Activated CD4-positive, alpha-beta T cell treated with anti-CD3 and anti-CD28 coated beads, Interleukin-2, Interleukin-4, amounts not matched to agents 100 ng/mL and 50 ng/mL, durations not matched to agents 16 hours and 8 hours (primary cell): ENCODE measurements around the gene SLC35F3.
"Not testable (repeated sequence)": the region's sequence is repeated elsewhere in the genome, so short reads cannot be mapped to it uniquely, and the experiment has no call there.

Source experiments
- DNase-seq: peaks from one replicate; pipeline ENCODE4 v3.0.0-alpha.2; 2020; ENCODE audit warnings: low spot score

Gene SLC35F3

DNA sequence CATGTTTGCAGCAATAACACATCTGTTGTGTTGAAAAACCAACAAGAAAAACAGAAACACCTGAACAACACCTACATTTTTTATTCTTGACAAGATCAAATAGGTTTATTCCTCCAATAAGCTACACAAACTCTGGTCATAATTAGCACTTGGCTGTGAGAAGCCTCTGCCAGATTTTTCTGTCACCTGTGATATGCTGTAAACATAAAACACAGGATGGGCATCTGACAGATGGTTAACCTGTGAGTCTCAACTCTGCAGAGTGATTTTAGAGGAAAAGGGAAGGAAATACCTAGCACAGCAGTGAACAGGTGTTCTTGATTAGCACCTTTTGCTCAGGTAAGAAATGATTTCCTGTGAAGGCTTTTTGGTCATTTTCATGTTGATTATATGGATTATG lies 293.4 kb downstream of the SLC35F3 start:
- no peak for DNase-seq

DNA sequence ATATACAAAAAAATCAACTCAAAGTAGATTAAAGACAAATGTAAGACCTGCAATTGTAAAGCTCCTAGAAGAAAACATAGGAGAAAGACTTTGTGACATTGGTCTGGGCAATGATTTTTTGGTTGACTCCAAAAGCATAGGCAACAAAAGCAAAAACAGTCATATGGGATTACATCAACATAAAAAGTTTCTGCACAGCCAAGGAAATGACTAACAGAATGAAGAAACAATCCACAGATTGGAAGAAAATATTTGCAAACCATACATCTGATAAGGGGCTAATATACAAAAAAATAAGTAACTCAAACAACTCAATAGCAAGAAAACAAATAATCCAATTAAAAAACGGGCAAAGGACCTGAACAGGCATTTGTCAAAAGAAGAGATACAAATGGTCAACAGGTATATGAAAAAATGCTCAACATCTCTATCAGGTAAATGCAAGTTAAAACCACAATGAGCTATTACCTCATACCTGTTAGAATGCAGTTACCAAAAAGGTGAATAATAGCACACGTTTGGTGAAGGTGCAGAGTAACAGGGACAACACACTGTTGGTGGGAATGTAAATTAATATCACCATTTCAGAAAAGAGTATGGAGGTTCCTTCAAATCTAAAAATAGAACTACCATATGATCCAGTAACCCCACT lies 295.1 kb downstream of the SLC35F3 start:
- DNase-seq = no peak

DNA sequence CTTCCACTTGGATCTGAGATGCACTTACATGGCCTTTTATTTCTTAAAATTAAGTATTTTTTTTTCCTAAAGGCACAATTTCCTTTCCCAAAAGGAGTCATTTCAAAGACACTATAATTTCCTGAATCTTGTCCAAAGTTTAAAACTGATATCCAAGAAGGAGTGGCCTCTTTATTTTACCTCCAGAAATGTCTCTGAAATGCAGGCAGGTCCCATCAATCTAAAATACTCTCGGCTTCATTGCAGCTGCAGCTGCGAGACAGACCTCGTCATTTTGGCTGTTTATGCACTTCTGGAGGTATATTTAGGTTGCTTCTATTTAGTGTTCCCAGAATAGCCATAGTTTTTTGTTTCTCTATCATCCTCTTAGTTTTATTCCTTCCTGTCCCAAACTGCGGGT lies 296.1 kb downstream of the SLC35F3 start:
- DNase-seq = no peak

DNA sequence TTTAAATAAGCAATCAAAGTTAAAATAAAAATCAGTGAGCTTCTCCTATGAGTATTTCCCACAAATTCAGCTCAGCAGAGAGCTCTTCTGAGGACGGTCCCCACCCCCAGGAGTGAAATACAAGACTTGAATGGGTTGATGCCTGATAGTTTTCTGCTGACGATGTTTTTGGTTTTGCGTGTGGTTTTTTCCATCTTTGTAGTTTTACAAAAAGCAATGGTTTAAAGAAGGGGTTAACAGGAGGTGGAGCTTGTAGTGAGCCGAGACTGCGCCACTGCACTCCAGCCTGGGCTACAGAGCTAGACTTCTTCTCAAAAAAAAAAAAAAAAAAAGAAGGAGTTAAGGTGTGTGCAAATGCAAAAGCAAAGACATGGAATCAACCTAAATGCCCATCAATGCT lies 297.1 kb downstream of the SLC35F3 start:
- no peak for DNase-seq

DNA sequence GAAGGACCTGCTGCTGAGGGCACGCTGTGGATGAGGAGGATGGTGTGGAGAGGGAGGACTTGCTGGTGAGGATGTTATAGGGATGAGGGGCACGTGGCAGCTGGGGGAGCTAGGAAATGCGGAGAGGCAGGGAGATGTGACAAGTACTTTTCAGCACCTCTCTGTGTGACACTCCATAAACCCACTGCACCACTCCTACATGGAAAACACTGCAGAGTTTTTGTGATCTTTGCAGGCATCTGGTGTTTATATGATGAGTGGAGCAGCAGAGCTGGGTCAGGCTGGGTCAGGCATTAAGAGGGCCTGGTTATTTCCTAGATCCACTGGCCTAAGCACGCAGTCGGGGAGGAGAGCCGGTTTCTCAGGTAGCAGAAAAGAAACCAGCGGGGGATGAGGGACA lies 301.5 kb downstream of the SLC35F3 start:
- no peak for DNase-seq

DNA sequence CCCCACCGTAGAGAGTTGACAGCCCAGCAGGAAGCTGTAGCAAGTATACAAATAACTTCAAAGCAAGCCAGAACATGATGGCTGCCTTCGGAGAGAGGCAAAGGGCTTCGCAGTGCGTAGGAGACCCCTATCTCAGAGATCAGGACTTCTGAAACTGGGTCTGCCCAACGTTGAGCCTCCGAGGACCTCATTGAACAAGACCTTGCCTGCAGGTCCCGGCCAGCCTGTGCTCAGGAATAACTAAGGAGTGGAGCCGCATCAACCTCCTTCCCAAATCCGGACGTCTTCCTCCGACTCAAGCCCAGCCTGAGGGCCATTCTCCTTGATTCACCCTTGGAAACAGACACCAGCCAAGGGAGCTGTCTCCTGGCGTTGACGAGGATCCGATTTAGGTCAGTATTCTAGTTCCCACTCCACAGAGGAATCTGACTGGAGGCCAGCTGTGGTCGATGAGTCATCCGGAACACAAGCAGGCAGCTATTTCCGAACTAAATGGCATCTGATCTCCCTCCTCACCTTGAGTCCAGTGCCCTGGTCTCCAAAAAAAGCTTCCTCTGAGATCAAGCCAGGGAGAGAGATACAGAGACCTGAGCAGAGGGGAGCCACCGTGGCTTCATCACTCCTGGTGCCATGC lies 302.3 kb downstream of the SLC35F3 start:
- no peak for DNase-seq

DNA sequence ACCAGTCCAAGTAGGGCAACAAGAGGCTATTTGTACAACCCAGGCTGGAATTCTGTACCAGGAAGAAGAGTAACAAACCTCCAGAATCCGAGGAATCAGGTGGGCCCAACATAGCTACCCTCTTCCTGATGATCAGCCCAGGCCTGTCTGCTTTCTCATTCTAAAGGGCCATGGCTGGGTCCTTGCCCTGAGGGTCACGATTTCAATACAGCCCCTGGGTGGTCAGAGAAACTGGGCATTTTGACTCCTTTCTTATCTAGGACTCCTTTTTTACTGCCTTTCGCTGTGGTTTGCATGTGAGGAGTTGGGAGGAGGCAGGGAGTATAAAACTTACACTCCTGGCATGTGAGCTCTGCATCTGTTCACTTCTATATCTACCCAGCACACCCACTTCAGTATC lies 303.9 kb downstream of the SLC35F3 start:
- DNase-seq = no peak

DNA sequence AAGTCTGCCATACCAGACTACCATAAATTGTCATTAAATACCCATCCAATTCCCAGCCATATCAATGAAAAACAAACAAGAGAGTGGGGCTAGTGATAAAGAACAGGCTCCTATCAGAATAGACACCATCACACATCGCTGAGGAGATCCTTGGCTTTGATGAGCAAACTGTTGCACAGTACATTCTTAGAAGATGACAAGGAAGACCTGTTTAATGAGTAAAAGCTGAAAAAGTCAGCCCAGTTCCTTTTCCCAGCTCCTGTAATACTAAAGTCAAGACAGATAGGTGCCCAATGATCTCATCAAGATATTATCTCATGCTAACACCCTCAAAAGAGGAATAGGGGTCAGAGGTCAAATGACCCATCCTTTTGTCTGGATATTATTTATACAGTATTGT lies 304.3 kb downstream of the SLC35F3 start:
- no peak for DNase-seq

DNA sequence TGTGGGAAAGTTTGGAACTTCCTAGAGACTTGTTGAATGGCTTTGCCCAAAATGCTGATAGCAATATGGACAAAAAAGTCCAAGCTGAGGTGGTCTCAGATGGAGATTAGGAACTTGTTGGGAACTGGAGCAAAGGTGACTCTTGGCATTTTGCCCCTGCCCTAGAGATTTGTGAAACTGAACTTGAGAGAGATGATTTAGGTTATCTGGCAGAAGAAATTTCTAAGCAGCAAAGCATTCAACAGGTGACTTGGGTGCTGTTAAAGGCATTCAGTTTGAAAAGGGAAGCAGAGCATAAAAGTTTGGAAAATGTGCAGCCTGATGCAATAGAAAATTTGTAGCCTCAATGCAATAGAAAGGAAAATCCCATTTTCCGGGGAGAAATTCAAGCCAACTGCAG lies 306.0 kb downstream of the SLC35F3 start:
- not testable (repeated sequence) for DNase-seq

DNA sequence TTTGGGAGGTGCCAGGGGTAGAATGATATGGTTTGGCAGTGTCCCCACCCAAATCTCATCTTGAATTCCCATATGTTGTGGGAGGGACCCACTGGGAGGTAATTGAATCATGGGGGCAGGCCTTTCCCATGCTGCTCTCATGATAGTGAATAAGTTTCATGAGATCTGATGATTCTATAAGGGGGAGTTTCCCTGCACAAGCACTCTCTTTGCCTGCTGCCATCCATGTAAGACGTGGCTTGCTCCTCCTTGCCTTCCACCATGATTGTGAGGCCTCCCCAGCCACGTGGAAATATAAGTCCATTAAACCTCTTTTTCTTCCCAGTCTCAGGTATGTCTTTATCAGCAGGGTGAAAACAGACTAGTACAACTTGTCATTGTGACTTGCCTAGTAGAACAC lies 307.4 kb downstream of the SLC35F3 start:
- not testable (repeated sequence) for DNase-seq

DNA sequence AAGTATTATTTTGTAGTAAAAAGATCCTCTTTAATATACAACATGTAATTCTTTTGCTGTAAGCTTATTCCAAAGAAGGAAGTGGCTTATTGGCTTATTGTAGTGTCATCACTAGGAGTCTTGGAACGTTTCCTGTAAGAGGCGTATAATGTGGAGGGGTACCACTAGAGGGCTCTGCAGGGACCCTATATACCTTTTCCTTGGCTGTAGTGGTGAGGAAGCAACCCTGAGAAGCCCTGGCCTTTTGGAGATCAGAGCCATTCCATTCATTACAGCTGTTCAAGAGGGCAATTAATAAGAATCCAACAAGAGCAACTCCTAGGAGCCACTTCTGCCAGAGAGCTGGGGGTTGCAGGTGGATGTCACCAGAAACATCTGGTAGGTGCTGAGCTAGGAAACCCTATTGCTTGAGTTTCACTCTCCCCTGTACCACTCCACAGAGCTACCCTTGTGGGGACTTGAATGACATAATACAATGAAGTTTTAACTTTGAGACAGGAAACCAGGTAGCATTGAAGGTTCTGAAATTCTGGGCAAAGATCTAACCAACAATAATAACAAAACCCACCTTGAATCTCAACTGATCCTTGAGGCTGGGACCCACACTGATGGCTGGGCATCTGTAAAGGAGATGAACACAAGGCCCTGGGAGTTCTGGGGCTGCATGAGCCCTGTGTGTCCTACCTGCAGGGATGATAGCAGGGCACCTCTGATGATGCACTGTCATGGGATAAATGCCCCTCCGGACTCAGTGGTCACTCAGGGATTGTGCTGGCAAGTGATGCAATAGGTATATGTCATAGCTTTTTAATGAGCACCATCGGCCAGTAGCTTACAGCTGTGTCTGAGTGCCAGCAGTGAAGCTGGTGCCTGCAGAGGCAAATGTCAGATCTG lies 308.5 kb downstream of the SLC35F3 start:
- DNase-seq = peak; percentile 50

DNA sequence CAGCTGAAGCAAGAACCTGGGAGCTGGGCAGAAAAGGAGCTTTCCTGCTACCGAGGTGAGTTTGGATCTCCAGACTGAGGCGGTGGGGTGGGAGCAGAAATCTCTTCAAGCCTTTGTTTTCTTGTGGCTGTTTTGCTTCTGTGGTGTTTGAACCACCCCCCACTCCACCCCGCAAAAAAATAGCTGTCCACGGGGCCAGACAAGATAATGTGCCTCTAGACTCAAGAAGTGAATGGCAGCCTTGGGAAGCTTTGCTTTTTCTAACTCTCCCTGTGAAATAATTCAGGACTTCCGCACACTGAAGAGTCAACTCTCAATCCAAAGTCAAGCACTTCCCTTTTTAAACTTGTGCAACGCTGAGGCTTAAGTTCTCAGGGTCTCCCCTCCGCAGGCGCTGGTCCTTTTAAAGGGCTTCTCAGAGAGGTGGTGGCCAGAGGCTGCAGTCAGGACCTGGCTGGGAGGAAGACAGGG lies 309.2 kb downstream of the SLC35F3 start:
- no peak for DNase-seq

DNA sequence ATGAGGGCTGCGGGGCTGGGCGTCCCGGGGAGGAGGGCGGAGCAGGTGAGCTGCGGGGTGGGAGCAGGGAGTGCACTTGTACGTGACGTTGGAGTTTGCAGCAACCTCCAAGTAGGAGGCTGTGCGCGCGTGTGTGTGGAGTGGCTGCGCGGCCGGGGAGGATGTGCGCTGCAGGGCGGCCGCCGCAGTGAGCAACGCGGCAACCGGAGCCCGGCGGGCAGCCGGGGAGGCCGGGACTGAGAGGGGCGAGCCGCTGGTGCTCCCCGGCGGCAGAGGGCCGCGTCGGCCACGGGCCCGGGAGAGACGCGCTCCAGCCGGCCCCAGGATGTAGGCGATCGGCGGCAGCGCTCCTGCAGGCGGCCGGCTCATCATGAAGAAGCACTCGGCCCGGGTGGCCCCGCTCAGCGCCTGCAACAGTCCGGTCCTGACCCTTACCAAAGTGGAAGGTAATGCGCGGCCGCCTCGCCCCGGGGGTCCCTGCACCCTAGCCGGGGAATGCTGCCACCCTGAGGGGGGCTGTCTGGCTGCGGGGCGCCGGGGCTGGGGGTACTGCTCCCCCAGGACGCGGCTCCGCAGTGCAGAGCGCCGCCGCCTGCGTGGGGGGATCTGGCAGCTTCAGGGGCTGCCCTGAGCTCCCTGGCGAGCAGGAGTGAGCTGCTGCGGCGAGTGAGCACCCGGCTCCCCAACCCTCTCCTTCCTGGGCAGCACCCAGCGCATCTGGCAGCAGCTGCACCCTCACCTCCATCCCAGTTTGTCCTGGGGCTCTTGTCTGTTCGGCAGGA lies 309.8 kb downstream of the SLC35F3 start:
- DNase-seq = peak; percentile 25

DNA sequence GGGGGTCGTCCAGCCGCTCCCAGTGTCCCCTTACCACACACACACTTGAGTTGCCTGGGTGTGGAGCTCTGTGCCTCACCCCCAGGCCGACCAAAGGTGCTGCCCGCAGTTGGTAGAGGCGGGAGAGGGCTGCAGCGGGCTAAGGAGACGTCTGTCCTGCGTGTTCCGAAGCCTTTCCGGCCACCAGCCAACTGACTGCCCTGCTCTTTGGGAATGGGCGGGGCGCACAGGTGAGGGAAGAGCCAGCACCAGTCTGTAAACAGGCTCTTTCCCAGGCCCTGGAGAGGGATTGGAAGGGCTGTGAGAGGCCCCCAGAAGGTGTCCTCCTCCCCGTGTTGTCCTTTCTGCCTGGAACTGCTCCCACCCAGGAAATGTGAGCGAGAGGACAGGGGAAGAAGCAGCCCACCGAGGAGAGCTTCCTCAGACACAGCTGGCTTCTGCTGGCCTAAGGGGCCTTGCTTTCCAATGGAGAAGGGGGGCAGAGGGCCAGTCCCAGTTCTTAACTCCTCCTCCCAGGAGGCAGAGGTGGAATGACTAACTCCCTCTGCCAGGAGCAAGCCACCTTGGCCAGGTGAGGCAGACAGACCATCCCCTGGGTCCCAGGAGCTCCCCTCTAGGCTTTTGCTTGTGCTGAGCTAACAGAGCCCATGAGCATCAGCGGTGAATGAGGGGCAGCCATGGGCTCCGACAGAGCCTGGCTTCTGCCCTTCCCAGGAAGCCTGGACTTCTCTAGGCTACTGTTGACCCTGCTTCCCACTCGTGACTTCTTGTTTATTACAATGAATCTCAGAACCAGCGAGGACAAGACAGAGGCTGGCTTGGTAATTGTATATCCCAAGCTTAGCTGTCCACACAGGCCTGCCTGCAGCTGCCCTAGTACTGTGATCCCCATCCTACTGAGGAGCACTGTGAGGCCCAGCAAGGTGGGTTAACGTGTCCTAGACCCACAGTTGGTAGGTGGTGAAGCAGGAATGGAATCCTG lies 310.7 kb downstream of the SLC35F3 start:
- DNase-seq = no peak

DNA sequence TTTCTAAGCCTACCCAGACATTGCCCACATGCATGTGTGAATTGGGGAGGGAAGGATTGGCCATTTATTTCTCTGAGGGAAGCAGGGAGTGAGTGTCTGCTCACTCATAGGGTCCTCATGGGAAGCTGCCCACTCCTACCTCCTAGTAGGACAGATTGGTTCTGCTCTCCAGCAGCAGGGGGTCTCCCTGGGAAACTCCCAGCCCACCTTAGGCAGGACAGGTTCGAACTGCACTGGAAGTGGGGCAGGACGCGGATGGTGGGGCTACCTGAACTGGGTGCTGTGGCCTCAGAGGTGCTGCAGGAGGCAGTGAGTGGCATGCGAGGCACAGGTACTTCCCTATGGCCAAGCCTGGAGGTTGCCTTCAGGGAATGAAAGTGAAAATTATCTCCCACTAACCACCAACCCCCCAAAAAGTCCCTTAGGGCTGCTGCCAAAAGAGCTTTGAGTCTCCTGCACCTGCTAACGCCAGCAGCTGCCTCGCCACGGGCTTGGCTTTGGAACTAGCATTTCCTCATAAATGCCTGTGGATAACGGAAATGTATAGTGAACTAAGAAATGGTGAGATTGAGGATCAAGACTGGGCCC lies 311.7 kb downstream of the SLC35F3 start:
- no peak for DNase-seq

DNA sequence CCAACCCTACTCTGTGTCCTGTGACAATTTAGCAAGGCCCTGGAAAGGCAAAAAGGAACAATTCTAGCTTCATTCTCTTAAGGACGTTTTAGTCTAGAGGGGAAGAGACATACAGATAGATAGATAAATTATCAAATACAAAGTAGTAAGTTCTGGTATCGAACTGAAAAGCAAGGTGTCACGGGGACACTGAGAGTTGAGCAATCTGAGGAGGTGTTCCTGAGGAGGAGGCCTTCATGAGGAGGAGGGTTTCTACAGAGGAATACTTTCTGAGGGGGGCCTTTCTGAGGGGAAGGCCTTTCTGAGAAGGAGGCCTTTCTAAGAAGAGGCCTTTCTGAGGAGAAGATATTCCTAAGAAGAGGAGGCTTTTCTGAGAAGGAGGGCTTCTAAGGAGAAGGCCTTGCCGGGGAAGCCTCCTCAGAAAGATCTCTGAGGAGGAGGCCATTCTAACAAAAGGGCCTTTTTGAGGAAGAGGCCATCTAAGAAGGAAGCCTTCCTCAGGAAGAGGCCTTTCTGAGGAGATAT lies 312.9 kb downstream of the SLC35F3 start:
- peak; percentile 18 for DNase-seq

DNA sequence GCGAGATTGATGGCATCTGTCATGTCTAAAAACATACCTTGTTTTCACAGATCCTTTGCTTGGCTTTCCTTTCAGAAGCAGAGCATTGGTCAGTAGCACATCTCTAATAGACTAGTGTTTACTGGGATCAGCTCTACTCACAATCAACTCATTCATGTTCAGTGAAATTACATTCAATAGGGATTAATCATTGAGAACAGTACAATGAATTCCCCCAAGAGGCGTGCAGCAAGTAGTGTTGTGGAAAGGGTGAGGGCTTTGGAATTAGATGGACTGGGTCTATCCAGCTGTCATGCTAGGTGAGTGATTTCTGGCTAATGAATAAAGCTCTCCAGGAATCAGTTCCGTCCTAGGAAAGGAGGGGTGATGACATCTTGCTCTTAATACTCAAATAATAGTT lies 313.6 kb downstream of the SLC35F3 start:
- DNase-seq = no peak

DNA sequence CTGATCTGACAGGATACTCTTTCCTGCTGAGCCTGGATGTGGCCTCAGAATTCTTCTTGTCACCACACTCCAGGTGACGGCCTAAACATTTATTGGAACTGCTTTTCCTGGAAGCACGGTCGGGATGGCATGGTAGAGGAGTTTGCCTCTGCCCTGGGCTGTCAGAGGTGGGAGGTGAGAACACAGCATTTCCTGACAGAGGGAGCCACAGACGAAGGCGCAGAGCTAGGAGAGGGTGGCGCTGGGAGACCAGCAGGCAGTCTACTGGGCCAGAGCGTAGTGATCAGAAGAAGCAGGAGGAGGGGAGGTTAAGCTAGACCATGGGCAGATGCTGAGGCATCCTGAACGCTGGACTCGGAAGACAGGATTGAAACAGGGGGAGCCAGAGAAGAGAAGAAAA lies 315.2 kb downstream of the SLC35F3 start:
- no peak for DNase-seq

DNA sequence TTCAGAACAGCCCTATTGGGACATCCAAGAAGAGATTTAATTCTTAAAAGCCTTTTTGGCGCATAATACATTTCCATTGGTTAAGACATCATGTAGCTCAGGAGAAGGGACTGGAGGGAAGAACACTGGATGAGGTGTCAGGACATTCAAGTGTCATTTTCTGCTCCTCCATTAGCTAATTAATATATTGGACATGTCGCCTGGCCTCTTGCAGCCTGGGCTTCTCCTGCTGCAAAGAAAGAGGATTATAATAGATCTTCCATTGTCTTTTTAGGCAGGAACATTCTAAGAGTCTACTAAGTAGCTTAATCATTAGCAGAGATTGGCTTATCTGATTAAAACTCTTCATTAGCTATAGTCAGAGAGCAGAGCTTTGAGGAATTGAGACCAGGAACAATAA lies 317.1 kb downstream of the SLC35F3 start:
- DNase-seq = no peak

DNA sequence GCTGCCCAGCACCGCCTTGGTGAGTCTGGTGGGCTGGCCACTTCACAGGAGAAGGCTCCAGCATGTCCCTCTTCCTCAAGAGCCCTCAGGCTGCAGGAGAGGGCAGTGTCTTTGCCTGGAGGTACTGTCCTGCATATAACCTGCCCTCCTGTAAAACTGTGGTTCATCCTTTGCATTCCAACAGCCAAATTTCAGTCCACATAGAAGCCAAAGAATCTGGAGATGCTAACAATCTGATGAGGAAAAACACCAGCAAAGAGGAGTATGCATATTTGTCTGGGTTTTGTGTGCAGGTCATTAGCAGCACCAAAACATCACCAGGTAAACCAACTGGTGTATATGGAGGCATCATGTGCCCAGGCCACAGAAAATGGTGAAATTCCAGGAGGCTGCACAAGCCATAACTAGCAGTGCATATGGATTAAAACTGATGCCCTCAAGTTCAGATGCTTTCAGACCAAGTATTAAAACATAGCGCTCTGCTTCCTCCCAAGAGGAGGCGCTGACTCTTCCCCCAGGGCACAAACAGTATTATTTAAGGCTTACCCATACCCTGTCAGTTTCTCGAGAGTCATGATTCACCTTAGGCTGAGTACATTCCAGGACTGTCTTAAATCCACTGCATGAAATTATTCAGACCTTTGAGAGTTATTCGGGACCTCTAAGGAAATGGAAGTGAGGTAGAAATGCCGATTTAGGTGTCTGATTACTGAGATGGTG lies 318.2 kb downstream of the SLC35F3 start:
- DNase-seq = no peak
